ENCODE results near the gene CNOT1.

The CNOT1 gene

GRCh38 chr16:58556678-58557077 is 72.9 kb downstream of the CNOT1 start:
- in situ Hi-C loops (cut with HindIII; ENCODE audit: low pct_ligation_motif_present, low sequenced_read_pairs), result no loop called here
- H3K36me3 ChIP-seq (replicated peaks), result peaks cover 59% of the 10 kb centered on the region
- no peak overlapping the region for H3K4me3 ChIP-seq (ENCODE audit: low read depth, low read length)
- peak; percentile 16 for DNase-seq
- TF ChIP-seq CTCF (IDR thresholded peaks at IDR 0.05; ENCODE audit: low read depth, low read length, missing control alignments), result no peak
- no peak overlapping the region for H3K27ac ChIP-seq
- H3K27me3 ChIP-seq (replicated peaks), result no peaks in the 10 kb centered on the region

GRCh38 chr16:58551496-58551895 is 78.1 kb downstream of the CNOT1 start:
- Histone ChIP-seq H3K27me3 (replicated peaks) (no peaks in the 10 kb centered on the region), H3K27ac (no peak overlapping the region), H3K36me3 (replicated peaks) (peaks cover 55% of the 10 kb centered on the region), H3K4me3 (ENCODE audit: low read depth, low read length) (no peak overlapping the region)
- in situ Hi-C loops (cut with HindIII; ENCODE audit: low pct_ligation_motif_present, low sequenced_read_pairs), result no loop called here
- no peak for DNase-seq
- TF ChIP-seq CTCF (IDR thresholded peaks at IDR 0.05; ENCODE audit: low read depth, low read length, missing control alignments), result no peak

DNA sequence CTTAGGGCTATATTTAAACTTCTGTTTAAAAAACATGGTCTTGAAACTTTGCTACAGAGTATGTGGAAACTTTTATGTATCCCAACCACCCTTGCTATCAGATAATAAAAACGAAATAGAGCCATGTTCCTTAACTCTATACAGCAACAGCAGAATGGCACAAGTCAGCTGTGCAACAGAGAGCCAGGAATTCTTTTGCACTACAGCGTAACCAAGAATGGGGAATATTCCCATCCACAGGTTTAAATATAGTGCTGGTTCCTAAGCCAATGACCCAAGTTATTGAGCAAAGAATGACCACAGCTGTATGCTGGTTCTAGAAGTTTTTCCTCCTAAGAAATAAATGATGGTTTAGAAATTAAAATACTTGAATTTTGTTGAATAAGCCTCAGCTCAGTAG is 81.2 kb downstream of the CNOT1 start:
- in situ Hi-C loops (cut with HindIII; ENCODE audit: low pct_ligation_motif_present, low sequenced_read_pairs), result no loop called here
- Histone ChIP-seq H3K4me3 (ENCODE audit: low read depth, low read length) (no peak overlapping the region), H3K36me3 (replicated peaks) (peaks cover 63% of the 10 kb centered on the region), H3K27ac (no peak overlapping the region), H3K27me3 (replicated peaks) (no peaks in the 10 kb centered on the region)
- TF ChIP-seq CTCF (IDR thresholded peaks at IDR 0.05; ENCODE audit: low read depth, low read length, missing control alignments), result no peak
- DNase-seq, result no peak

DNA sequence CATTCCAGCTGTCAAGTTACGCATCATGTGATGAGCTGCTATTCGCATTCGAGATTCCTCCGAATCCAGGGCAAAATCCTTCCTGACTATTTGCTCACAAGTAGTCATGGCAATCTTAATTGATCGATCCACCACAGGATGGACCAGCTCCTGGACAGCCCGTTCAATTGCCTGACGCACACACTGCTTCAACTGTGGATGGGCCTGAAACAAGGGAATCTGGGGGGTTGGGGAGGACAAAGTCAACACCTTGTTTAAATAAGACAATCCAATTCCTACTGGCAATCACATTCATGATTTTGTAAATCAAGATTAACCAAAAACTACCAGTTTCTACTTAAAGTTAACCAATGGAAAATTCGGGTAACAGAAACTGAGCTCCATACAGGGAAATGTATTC is 85.9 kb downstream of the CNOT1 start:
- H3K36me3 ChIP-seq (replicated peaks), result peaks cover 71% of the 10 kb centered on the region
- DNase-seq, result no peak
- no peaks in the 10 kb centered on the region for H3K27me3 ChIP-seq (replicated peaks)
- H3K27ac ChIP-seq, result no peak overlapping the region
- no peak for TF ChIP-seq CTCF (IDR thresholded peaks at IDR 0.05; ENCODE audit: low read depth, low read length, missing control alignments)
- in situ Hi-C loops (cut with HindIII; ENCODE audit: low pct_ligation_motif_present, low sequenced_read_pairs), result no loop called here
- no peak overlapping the region for H3K4me3 ChIP-seq (ENCODE audit: low read depth, low read length)

GRCh38 chr16:58542291-58542690 is 87.3 kb downstream of the CNOT1 start:
- no peak for TF ChIP-seq CTCF (IDR thresholded peaks at IDR 0.05; ENCODE audit: low read depth, low read length, missing control alignments)
- Histone ChIP-seq H3K36me3 (replicated peaks) (peaks cover 81% of the 10 kb centered on the region), H3K4me3 (ENCODE audit: low read depth, low read length) (no peak overlapping the region), H3K27ac (no peak overlapping the region), H3K27me3 (replicated peaks) (no peaks in the 10 kb centered on the region)
- in situ Hi-C loops (cut with HindIII; ENCODE audit: low pct_ligation_motif_present, low sequenced_read_pairs), result no loop called here
- no peak for DNase-seq

DNA sequence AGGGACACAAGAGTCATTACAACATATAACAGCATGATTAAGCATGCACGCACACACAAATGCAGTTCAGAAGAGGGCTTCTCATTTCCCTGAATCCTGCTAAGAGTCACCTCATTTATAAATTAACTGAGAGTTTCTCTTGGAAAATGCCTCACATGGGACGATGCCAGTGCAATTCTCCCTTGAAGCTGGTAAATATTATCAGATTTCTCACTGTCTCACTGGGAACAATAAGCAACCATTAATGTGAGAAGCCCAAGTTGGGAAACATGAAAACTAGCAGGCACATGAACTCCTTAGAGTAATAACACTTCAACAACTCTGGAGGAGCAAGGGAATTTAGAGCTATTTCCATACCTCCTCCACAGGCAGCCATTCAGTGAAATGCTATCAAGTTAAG is 87.9 kb downstream of the CNOT1 start:
- in situ Hi-C loops (cut with HindIII; ENCODE audit: low pct_ligation_motif_present, low sequenced_read_pairs), result no loop called here
- DNase-seq, result no peak
- Histone ChIP-seq H3K36me3 (replicated peaks) (peaks cover 84% of the 10 kb centered on the region), H3K4me3 (ENCODE audit: low read depth, low read length) (no peak overlapping the region), H3K27ac (no peak overlapping the region), H3K27me3 (replicated peaks) (no peaks in the 10 kb centered on the region)
- TF ChIP-seq CTCF (IDR thresholded peaks at IDR 0.05; ENCODE audit: low read depth, low read length, missing control alignments), result no peak
